ENCODE measurements around the gene RAP1GAP2. TPM values are rescaled to one million over a fixed set of nuclear protein-coding genes. Genes with fewer than 3 reads are reported as not detected.
"Not testable (repeated sequence)": the region's sequence is repeated elsewhere in the genome, so short reads cannot be mapped to it uniquely, and the experiment has no call there.

Gene RAP1GAP2
- total RNA-seq, 3 donors from 2014 or later = 26.6 to 45.3 (median 43.3) TPM

DNA sequence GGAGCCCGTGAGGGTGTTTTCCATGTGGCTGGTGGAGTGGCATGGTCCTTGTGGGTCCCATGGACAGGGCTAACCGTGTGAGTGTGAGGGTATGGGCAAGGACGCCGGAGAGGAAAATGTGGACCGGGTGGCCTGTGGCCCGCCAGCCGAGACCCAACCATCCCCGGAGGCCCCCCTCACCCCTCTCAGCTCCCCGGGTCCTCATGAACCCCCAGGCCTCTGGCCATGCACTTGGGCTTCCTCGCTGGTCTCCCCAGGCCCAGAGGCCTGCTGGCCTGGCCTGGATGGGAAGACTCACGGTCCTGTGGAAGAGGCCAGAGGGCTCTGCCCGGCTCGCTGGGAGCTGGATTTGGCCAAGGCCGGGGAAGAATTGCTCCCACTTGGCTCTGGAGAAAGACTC, 13.1 kb downstream of the RAP1GAP2 start:
- Histone ChIP-seq H3K9me3 (no peaks in the 10 kb centered on the region), H3K36me3 (ENCODE audit: low read depth) (no peaks in the 10 kb centered on the region), H3K4me1 (ENCODE audit: low read depth) (peaks cover 12% of the 10 kb centered on the region), H3K4me3 (no peak overlapping the region)
- DNase-seq (no peak), ATAC-seq (no peak)
- TF ChIP-seq, protein P1, sequence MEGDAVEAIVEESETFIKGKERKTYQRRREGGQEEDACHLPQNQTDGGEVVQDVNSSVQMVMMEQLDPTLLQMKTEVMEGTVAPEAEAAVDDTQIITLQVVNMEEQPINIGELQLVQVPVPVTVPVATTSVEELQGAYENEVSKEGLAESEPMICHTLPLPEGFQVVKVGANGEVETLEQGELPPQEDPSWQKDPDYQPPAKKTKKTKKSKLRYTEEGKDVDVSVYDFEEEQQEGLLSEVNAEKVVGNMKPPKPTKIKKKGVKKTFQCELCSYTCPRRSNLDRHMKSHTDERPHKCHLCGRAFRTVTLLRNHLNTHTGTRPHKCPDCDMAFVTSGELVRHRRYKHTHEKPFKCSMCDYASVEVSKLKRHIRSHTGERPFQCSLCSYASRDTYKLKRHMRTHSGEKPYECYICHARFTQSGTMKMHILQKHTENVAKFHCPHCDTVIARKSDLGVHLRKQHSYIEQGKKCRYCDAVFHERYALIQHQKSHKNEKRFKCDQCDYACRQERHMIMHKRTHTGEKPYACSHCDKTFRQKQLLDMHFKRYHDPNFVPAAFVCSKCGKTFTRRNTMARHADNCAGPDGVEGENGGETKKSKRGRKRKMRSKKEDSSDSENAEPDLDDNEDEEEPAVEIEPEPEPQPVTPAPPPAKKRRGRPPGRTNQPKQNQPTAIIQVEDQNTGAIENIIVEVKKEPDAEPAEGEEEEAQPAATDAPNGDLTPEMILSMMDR (IDR thresholded peaks at IDR 0.05) = no peak
- intact Hi-C loops (cut with DNase I, micrococcal nuclease) = no loop called here

DNA sequence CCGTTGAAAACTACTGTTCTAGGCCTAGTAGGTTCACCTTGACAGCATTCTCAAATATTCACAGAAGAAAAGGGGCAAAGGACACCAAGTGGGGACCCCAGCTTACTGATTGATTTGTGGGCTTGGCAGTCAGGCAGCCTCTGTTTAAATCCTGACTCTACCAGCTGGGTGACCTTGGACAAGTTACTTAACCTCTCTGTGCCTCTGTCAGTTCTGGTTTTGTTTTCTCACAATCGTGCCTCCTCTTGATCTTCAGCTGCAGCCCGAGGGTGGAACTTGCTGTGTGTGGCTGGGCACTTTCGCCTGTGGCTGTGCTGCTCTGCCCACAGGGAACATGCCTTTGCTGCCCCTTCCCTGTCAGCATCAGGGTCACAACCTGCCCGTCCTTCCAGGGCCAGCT, 17.8 kb downstream of the RAP1GAP2 start:
- H3K4me3 ChIP-seq = no peak overlapping the region
- TF ChIP-seq, protein P1 (IDR thresholded peaks at IDR 0.05) = no peak
- no peak for DNase-seq
- H3K9me3 ChIP-seq = no peaks in the 10 kb centered on the region
- intact Hi-C loops (cut with DNase I, micrococcal nuclease) = no loop called here
- no peaks in the 10 kb centered on the region for H3K36me3 ChIP-seq (ENCODE audit: low read depth)
- peak; percentile 22 for ATAC-seq
- no peaks in the 10 kb centered on the region for H3K4me1 ChIP-seq (ENCODE audit: low read depth)

DNA sequence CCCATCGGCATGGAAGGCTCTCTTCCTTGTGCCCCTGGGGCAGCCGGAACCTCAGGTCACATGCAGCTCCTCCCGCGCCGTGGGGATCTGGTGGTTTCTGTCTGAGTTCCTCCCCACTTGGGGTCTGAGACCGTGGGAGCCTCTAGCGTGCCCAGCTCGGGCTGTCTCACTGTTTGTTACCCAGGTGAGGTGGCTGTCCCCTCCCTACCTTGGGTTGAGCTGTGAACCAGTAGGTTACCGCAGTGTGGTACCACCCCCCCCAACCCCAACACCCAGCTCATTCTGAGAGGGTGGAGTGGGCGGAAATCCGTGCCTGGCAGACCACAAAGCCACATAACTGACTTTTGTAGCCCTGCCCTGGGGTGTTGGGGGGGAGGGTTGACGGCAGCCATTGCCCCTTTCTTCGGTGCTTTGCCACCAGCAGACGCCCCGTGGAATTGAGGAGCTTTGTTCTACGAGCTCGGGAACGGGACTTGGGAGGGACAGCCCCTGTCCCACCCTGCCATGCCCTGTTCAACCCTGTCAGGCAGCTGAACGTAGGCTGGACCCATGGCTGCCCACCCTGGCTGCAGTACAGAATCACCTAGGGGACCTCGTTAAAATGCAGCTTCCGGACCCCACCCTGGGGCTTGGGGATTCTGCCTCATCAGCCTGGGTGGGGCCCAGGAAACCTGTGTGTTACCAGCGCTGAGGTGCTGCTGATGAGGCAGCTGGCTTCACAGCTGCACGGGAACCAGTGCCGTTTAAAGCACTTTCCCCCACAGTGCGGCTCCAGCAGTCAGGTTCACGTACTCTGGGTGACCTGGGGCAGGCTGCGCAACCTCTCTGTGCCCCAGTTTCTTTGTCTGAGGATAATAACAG, 18.5 kb downstream of the RAP1GAP2 start:
- H3K4me1 ChIP-seq (ENCODE audit: low read depth) = no peaks in the 10 kb centered on the region
- H3K36me3 ChIP-seq (ENCODE audit: low read depth) = no peaks in the 10 kb centered on the region
- intact Hi-C loops (cut with DNase I, micrococcal nuclease) = no loop called here
- DNase-seq (peak; percentile 54 to 87 (median 58)), ATAC-seq (peak; percentile 86)
- no peaks in the 10 kb centered on the region for H3K9me3 ChIP-seq
- no peak overlapping the region for H3K4me3 ChIP-seq
- TF ChIP-seq, protein P1 (IDR thresholded peaks at IDR 0.05) = no peak

DNA sequence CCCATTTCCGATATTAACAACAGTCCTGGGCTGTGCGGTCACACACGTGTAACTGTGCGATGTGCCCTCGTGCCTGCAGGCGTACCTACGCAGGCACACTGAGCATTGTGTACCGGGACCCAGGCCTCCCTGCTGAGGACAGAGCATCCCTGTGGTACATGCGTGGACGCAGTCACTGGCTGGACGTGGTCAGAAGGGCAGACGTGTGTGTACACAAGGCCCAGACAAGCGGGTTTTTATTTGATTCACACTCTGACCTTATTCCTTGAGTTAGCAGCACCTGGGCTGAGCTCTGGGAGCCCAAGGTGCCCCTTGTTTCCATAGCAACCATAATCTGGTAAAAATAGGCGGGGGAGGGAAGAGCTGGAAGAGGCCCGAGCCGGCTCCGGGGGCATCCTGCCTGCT, 19.5 kb downstream of the RAP1GAP2 start:
- ATAC-seq = no peak
- H3K36me3 ChIP-seq (ENCODE audit: low read depth) = no peaks in the 10 kb centered on the region
- no peaks in the 10 kb centered on the region for H3K4me1 ChIP-seq (ENCODE audit: low read depth)
- intact Hi-C loops (cut with DNase I, micrococcal nuclease) = no loop called here
- no peak for DNase-seq
- H3K9me3 ChIP-seq = no peaks in the 10 kb centered on the region
- TF ChIP-seq, protein P1 (IDR thresholded peaks at IDR 0.05) = no peak
- no peak overlapping the region for H3K4me3 ChIP-seq

DNA sequence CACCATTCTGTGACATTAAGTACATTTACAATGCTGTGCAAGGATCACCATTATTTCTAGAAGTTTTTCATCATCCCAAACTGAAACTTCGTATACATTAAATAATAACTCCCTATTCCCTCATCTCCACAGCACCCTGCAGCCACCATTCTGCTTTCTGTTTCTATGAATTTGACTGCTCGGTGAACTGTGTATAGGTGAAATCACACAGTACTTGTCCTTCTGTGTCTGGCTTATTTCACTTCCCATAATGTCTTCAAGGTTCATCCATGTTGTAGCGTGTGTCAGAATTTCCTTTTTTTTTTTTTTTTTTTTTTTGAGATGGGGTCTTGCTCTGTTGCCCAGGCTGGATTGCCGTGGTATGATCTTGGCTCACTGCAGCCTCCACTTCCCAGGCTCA, 20.4 kb downstream of the RAP1GAP2 start:
- ATAC-seq = no peak
- no peak for DNase-seq
- Histone ChIP-seq H3K9me3 (no peaks in the 10 kb centered on the region), H3K4me1 (ENCODE audit: low read depth) (no peaks in the 10 kb centered on the region), H3K36me3 (ENCODE audit: low read depth) (no peaks in the 10 kb centered on the region), H3K4me3 (no peak overlapping the region)
- intact Hi-C loops (cut with DNase I, micrococcal nuclease) = no loop called here
- TF ChIP-seq, protein P1 (IDR thresholded peaks at IDR 0.05) = no peak

DNA sequence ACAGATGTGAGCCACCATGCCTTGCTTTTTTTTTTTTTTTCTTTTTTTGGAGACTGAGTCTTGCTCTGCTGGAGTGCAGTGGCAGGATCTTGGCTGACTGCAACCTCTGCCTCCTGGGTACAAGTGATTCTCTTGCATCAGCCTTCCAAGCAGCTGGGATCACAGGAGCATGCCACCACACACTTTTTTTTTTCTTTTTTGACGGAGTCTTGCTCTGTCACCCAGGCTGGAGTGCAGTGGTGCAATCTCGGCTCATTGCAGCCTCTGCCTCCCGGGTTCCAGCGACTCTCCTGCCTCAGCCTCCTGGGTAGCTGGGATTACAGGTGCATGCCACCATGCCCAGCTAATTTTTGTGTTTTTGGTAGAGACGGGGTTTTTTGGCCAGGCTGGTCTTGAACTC, 23.1 kb downstream of the RAP1GAP2 start:
- H3K9me3 ChIP-seq; H3K36me3 ChIP-seq (ENCODE audit: low read depth); intact Hi-C loops (cut with DNase I, micrococcal nuclease): not testable (repeated sequence)

More for the DNA sequence above, 23.1 kb downstream of the RAP1GAP2 start:
- not testable (repeated sequence) for DNase-seq; ATAC-seq; H3K4me3 ChIP-seq; H3K4me1 ChIP-seq (ENCODE audit: low read depth)

Measured in mucosa of descending colon (tissue), 3 donors.